Testis (tissue), 3 donors: ENCODE results near the gene KMO. TPM values are rescaled to one million over a fixed set of nuclear protein-coding genes. Genes with fewer than 3 reads are reported as not detected.

Experiments
- DNase-seq: peaks from one replicate; pipeline ENCODE4 v3.0.0-alpha.2; 2019
- H3K27ac ChIP-seq, 2 donors: fragments of 200-600 bp; sonication (generic); one replicate each; pipeline ENCODE4 v1.5.1; 2019
- H3K27me3 ChIP-seq: fragments of 200-600 bp; sonication (generic); one replicate; pipeline ENCODE4 v1.5.1; 2019
- H3K36me3 ChIP-seq: fragments of 200-600 bp; sonication (generic); one replicate; pipeline ENCODE4 v1.5.1; 2017; ENCODE audit warnings: low read depth; ENCODE audit errors: missing control alignments
- H3K4me1 ChIP-seq: fragments of 200-600 bp; sonication (generic); one replicate; pipeline ENCODE4 v1.5.1; 2019
- H3K4me3 ChIP-seq, 2 donors: fragments of 200-600 bp; sonication (generic); one replicate each; pipeline ENCODE4 v1.5.1; 2017 to 2019
- H3K9me3 ChIP-seq: fragments of 200-600 bp; sonication (generic); one replicate; pipeline ENCODE4 v1.5.1; 2017
- CTCF ChIP-seq, 3 experiments: fragments of 450-650 bp in 2 of 3; fragments of 200-600 bp in 1 of 3; sonication (generic) in 1 of 3; IDR thresholded peaks; one replicate each; pipeline ENCODE4 v1.5.1; 2016 to 2019; ENCODE audit warnings: antibody characterized with exemption in 3 of 3, mild to moderate bottlenecking in 2 of 3, moderate library complexity in 1 of 3
- POLR2A ChIP-seq: fragments of 450-650 bp; IDR thresholded peaks from one replicate; pipeline ENCODE4 v1.6.1; 2017; ENCODE audit warnings: antibody characterized with exemption, mild to moderate bottlenecking, moderate library complexity
- WGBS, 2 donors: methylation state at CpG; one replicate each; pipeline ENCODE4 v1.1.5; 2018; 5-methylcytosine and 5-hydroxymethylcytosine counted together
- intact Hi-C: fragments of 100-400 bp; cut with DNase I; formaldehyde crosslinking; loops from one replicate; pipeline ENCODE4 v1.15.1; 2023; ENCODE audit warnings: low total_unique reads
- polyA plus RNA-seq: library from polyadenylated mRNA; stranded (reverse); fragments of 350-450 nt; fragmentation: Illumina TruSeq; extraction: RNeasy Lipid Tissue Mini Kit (QIAGEN cat#74804); gene quantifications from one replicate; pipeline ENCODE4 v1.2.3, GENCODE V29; 2014; ENCODE audit warnings: low read depth, low replicate concordance; ENCODE audit not compliant: insufficient read depth
- total RNA-seq, 2 donors: library from RNA; depleted of rRNA; stranded (reverse); fragments of >200 nt; gene quantifications; one replicate each; pipeline ENCODE4 v1.2.3, GENCODE V29; 2016

KMO gene
- total and polyA plus RNA-seq, 3 donors from 2014 or later, result 0.39 to 1.5 (median 0.99) TPM

- Histone ChIP-seq H3K27me3 (no peaks in the 10 kb centered on the region), H3K27ac (no peak overlapping the region), H3K36me3 (no peaks in the 10 kb centered on the region), H3K9me3 (no peaks in the 10 kb centered on the region), H3K4me3 (no peak overlapping the region), H3K4me1 (no peaks in the 10 kb centered on the region)
- intact Hi-C loops, result no loop called here
- no peak for DNase-seq
- TF ChIP-seq POLR2A (no peak), CTCF (IDR thresholded peaks at IDR 0.05) (no peak)
- 95 to 97% methylated on average over 1 of the region's 1 CpG for WGBS, 2 donors
Measured at GRCh38 chr1:241593186-241593585, 61.0 kb downstream of the KMO start.

- H3K9me3 ChIP-seq, result no peaks in the 10 kb centered on the region
- TF ChIP-seq POLR2A, result no peak
- TF ChIP-seq CTCF (IDR thresholded peaks at IDR 0.05), result no peak
- WGBS, 2 donors, result 76 to 77% methylated on average over 6 of the region's 6 CpGs
- H3K4me1 ChIP-seq, result no peaks in the 10 kb centered on the region
- no peak overlapping the region for H3K4me3 ChIP-seq
- H3K36me3 ChIP-seq, result no peaks in the 10 kb centered on the region
- H3K27me3 ChIP-seq, result no peaks in the 10 kb centered on the region
- no peak for DNase-seq
- no peak overlapping the region for H3K27ac ChIP-seq
- intact Hi-C loops, result no loop called here
Measured at GRCh38 chr1:241596633-241597032, 64.5 kb downstream of the KMO start.

GRCh38 chr1:241598249-241598648, 66.1 kb downstream of the KMO start:
- Histone ChIP-seq H3K4me1 (no peaks in the 10 kb centered on the region), H3K27ac (no peak overlapping the region), H3K27me3 (no peaks in the 10 kb centered on the region), H3K4me3 (no peak overlapping the region), H3K9me3 (no peaks in the 10 kb centered on the region), H3K36me3 (no peaks in the 10 kb centered on the region)
- WGBS, 2 donors, result 84 to 87% methylated on average over 3 of the region's 3 CpGs
- intact Hi-C loops, result no loop called here
- no peak for DNase-seq
- no peak for TF ChIP-seq POLR2A
- TF ChIP-seq CTCF (IDR thresholded peaks at IDR 0.05), result no peak

GRCh38 chr1:241600496-241600901, 68.3 kb downstream of the KMO start:
- Histone ChIP-seq H3K27ac (no peak overlapping the region), H3K27me3 (no peaks in the 10 kb centered on the region), H3K36me3 (no peaks in the 10 kb centered on the region), H3K9me3 (no peaks in the 10 kb centered on the region), H3K4me1 (no peaks in the 10 kb centered on the region), H3K4me3 (no peak overlapping the region)
- no peak for DNase-seq
- no peak for TF ChIP-seq POLR2A
- no peak for TF ChIP-seq CTCF (IDR thresholded peaks at IDR 0.05)
- 82 to 90% methylated on average over 2 of the region's 2 CpGs for WGBS, 2 donors
- intact Hi-C loops, result no loop called here

GRCh38 chr1:241603731-241604245, 71.6 kb downstream of the KMO start:
- H3K9me3 ChIP-seq, result no peaks in the 10 kb centered on the region
- intact Hi-C loops, result no loop called here
- H3K4me3 ChIP-seq, result no peak overlapping the region
- H3K36me3 ChIP-seq, result no peaks in the 10 kb centered on the region
- H3K27me3 ChIP-seq, result no peaks in the 10 kb centered on the region
- H3K4me1 ChIP-seq, result no peaks in the 10 kb centered on the region
- H3K27ac ChIP-seq, result no peak overlapping the region
- DNase-seq, result peak; percentile 36
- no peak for TF ChIP-seq POLR2A
- TF ChIP-seq CTCF (IDR thresholded peaks at IDR 0.05), result no peak
- WGBS, 2 donors, result 43 to 56% methylated on average over 3 of the region's 3 CpGs
